ENCODE data around the gene PDSS2. TPM values are rescaled to one million over a fixed set of nuclear protein-coding genes. Genes with fewer than 3 reads are reported as not detected.
"Not testable (repeated sequence)": the region's sequence is repeated elsewhere in the genome, so short reads cannot be mapped to it uniquely, and the experiment has no call there.

The PDSS2 gene
- total RNA-seq, 1 donor from 2014 or later = 10.1 TPM

- Mint-ChIP-seq H3K4me3 (ENCODE audit: unreplicated experiment) (no peak overlapping the region), H3K9me3 (ENCODE audit: low read depth) (no peaks in the 10 kb centered on the region), H3K27me3 (ENCODE audit: low read depth) (no peaks in the 10 kb centered on the region), H3K36me3 (ENCODE audit: low read depth) (no peaks in the 10 kb centered on the region), H3K4me1 (ENCODE audit: low read depth) (peaks cover 27% of the 10 kb centered on the region), H3K27ac (ENCODE audit: unreplicated experiment) (no peak overlapping the region)
- no peak for TF ChIP-seq CTCF (IDR thresholded peaks at IDR 0.05)
- DNase-seq (ENCODE audit: low spot score) = no peak
Observed at GRCh38 chr6:107439406-107439805, 20.0 kb downstream of the PDSS2 start.

- H3K4me1 Mint-ChIP-seq (ENCODE audit: low read depth) = peaks cover 13% of the 10 kb centered on the region
- H3K36me3 Mint-ChIP-seq (ENCODE audit: low read depth) = no peaks in the 10 kb centered on the region
- DNase-seq (ENCODE audit: low spot score) = no peak
- no peak for TF ChIP-seq CTCF (IDR thresholded peaks at IDR 0.05)
- no peaks in the 10 kb centered on the region for H3K27me3 Mint-ChIP-seq (ENCODE audit: low read depth)
- peaks cover 9% of the 10 kb centered on the region for H3K9me3 Mint-ChIP-seq (ENCODE audit: low read depth)
- no peak overlapping the region for H3K27ac Mint-ChIP-seq (ENCODE audit: unreplicated experiment)
- no peak overlapping the region for H3K4me3 Mint-ChIP-seq (ENCODE audit: unreplicated experiment)
Observed at GRCh38 chr6:107437691-107438090, 21.7 kb downstream of the PDSS2 start.

DNA sequence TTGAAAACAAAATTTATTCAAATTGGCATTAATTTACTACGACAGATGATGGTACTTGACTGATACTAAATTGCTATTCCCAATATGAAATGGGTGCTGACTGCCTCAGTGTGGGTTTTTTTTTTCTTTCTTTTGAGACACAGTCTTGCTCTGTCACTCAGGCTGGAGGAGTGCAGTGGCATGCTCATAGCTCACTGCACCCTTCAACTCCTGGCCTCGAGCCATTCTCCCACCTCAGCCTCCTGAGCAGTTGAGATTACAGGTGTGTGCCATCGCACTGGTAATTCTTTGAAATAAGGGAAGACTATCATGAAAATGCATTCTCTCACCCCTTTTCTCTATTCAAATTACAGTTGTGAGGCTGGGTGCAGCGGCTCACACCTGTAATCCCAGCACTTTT, 22.5 kb downstream of the PDSS2 start:
- Mint-ChIP-seq H3K27me3 (ENCODE audit: low read depth) (no peaks in the 10 kb centered on the region), H3K27ac (ENCODE audit: unreplicated experiment) (no peak overlapping the region), H3K36me3 (ENCODE audit: low read depth) (no peaks in the 10 kb centered on the region), H3K4me1 (ENCODE audit: low read depth) (peaks cover 13% of the 10 kb centered on the region), H3K4me3 (ENCODE audit: unreplicated experiment) (no peak overlapping the region), H3K9me3 (ENCODE audit: low read depth) (peaks cover 9% of the 10 kb centered on the region)
- TF ChIP-seq CTCF (IDR thresholded peaks at IDR 0.05) = no peak
- DNase-seq (ENCODE audit: low spot score) = no peak

GRCh38 chr6:107435798-107436197, 23.6 kb downstream of the PDSS2 start:
- no peak for DNase-seq (ENCODE audit: low spot score)
- Mint-ChIP-seq H3K27me3 (ENCODE audit: low read depth) (no peaks in the 10 kb centered on the region), H3K4me3 (ENCODE audit: unreplicated experiment) (no peak overlapping the region), H3K9me3 (ENCODE audit: low read depth) (peaks cover 9% of the 10 kb centered on the region), H3K36me3 (ENCODE audit: low read depth) (no peaks in the 10 kb centered on the region), H3K27ac (ENCODE audit: unreplicated experiment) (no peak overlapping the region), H3K4me1 (ENCODE audit: low read depth) (peaks cover 13% of the 10 kb centered on the region)
- no peak for TF ChIP-seq CTCF (IDR thresholded peaks at IDR 0.05)

- H3K4me3 Mint-ChIP-seq (ENCODE audit: unreplicated experiment) = no peak overlapping the region
- no peaks in the 10 kb centered on the region for H3K27me3 Mint-ChIP-seq (ENCODE audit: low read depth)
- H3K9me3 Mint-ChIP-seq (ENCODE audit: low read depth) = peaks cover 9% of the 10 kb centered on the region
- no peak for TF ChIP-seq CTCF (IDR thresholded peaks at IDR 0.05)
- H3K27ac Mint-ChIP-seq (ENCODE audit: unreplicated experiment) = no peak overlapping the region
- DNase-seq (ENCODE audit: low spot score) = no peak
- no peaks in the 10 kb centered on the region for H3K36me3 Mint-ChIP-seq (ENCODE audit: low read depth)
- peaks cover 13% of the 10 kb centered on the region for H3K4me1 Mint-ChIP-seq (ENCODE audit: low read depth)
Observed at GRCh38 chr6:107434812-107435211, 24.6 kb downstream of the PDSS2 start.

- H3K27ac Mint-ChIP-seq (ENCODE audit: unreplicated experiment); H3K36me3 Mint-ChIP-seq (ENCODE audit: low read depth); H3K27me3 Mint-ChIP-seq (ENCODE audit: low read depth); H3K4me1 Mint-ChIP-seq (ENCODE audit: low read depth); DNase-seq (ENCODE audit: low spot score); H3K4me3 Mint-ChIP-seq (ENCODE audit: unreplicated experiment); H3K9me3 Mint-ChIP-seq (ENCODE audit: low read depth): not testable (repeated sequence)
Observed at GRCh38 chr6:107425951-107426350, 33.4 kb downstream of the PDSS2 start.

Measured in chondrocyte (in vitro differentiated cells).